ENCODE results near the gene PPP2R1A.

PPP2R1A gene

GRCh38 chr19:52231154-52231910 is 41.5 kb downstream of the PPP2R1A start:
- TF ChIP-seq CTCF (IDR thresholded peaks at IDR 0.05; ENCODE audit: low read depth, low read length) (no peak), EZH2phosphoT487 (IDR thresholded peaks at IDR 0.05; ENCODE audit: low read depth) (no peak)

GRCh38 chr19:52234406-52234805 is 44.6 kb downstream of the PPP2R1A start:
- Histone ChIP-seq H3K79me2 (ENCODE audit: low read length) (no peaks in the 10 kb centered on the region), H2AFZ (ENCODE audit: low read depth, low read length) (no peak overlapping the region), H3K4me2 (ENCODE audit: low read length) (no peak overlapping the region), H3K27me3 (ENCODE audit: low read depth, low read length) (no peaks in the 10 kb centered on the region), H3K36me3 (replicated peaks; ENCODE audit: low read depth, low read length) (peaks cover 13% of the 10 kb centered on the region), H3K4me1 (ENCODE audit: low read length) (no peaks in the 10 kb centered on the region), H3K27ac (ENCODE audit: low read length) (no peak overlapping the region), H3K9me3 (ENCODE audit: insufficient read depth, low read length) (no peaks in the 10 kb centered on the region), H3K9ac (ENCODE audit: low read length) (no peak overlapping the region), H3K4me3 (ENCODE audit: low read length) (no peak overlapping the region), H4K20me1 (ENCODE audit: insufficient read depth, low read length) (no peaks in the 10 kb centered on the region)
- TF ChIP-seq EZH2phosphoT487 (IDR thresholded peaks at IDR 0.05; ENCODE audit: low read depth) (no peak), CTCF (IDR thresholded peaks at IDR 0.05; ENCODE audit: low read depth, low read length) (no peak)

More at GRCh38 chr19:52231154-52231910, 41.5 kb downstream of the PPP2R1A start:
- no peaks in the 10 kb centered on the region for H3K4me1 ChIP-seq (ENCODE audit: low read length)
- no peak overlapping the region for H3K4me2 ChIP-seq (ENCODE audit: low read length)
- H3K36me3 ChIP-seq (replicated peaks; ENCODE audit: low read depth, low read length), result peaks cover 39% of the 10 kb centered on the region
- no peak overlapping the region for H2AFZ ChIP-seq (ENCODE audit: low read depth, low read length)
- no peaks in the 10 kb centered on the region for H3K27me3 ChIP-seq (ENCODE audit: low read depth, low read length)
- no peaks in the 10 kb centered on the region for H3K9me3 ChIP-seq (ENCODE audit: insufficient read depth, low read length)
- no peak overlapping the region for H3K27ac ChIP-seq (ENCODE audit: low read length)
- H4K20me1 ChIP-seq (ENCODE audit: insufficient read depth, low read length), result no peaks in the 10 kb centered on the region
- no peak overlapping the region for H3K9ac ChIP-seq (ENCODE audit: low read length)
- H3K4me3 ChIP-seq (ENCODE audit: low read length), result no peak overlapping the region
- H3K79me2 ChIP-seq (ENCODE audit: low read length), result no peaks in the 10 kb centered on the region

- H3K79me2 ChIP-seq (ENCODE audit: low read length), result no peaks in the 10 kb centered on the region
These were observed 47.3 kb downstream of the PPP2R1A start for GRCh38 chr19:52237197-52237596.

More at GRCh38 chr19:52237197-52237596, 47.3 kb downstream of the PPP2R1A start:
- no peak overlapping the region for H3K9ac ChIP-seq (ENCODE audit: low read length)
- H3K4me2 ChIP-seq (ENCODE audit: low read length), result no peak overlapping the region
- H3K27me3 ChIP-seq (ENCODE audit: low read depth, low read length), result no peaks in the 10 kb centered on the region
- H3K27ac ChIP-seq (ENCODE audit: low read length), result no peak overlapping the region
- H2AFZ ChIP-seq (ENCODE audit: low read depth, low read length), result no peak overlapping the region
- no peaks in the 10 kb centered on the region for H3K9me3 ChIP-seq (ENCODE audit: insufficient read depth, low read length)
- TF ChIP-seq CTCF (IDR thresholded peaks at IDR 0.05; ENCODE audit: low read depth, low read length) (no peak), EZH2phosphoT487 (IDR thresholded peaks at IDR 0.05; ENCODE audit: low read depth) (no peak)
- no peaks in the 10 kb centered on the region for H3K4me1 ChIP-seq (ENCODE audit: low read length)
- H4K20me1 ChIP-seq (ENCODE audit: insufficient read depth, low read length), result no peaks in the 10 kb centered on the region
- H3K4me3 ChIP-seq (ENCODE audit: low read length), result no peak overlapping the region
- no peaks in the 10 kb centered on the region for H3K36me3 ChIP-seq (replicated peaks; ENCODE audit: low read depth, low read length)

Measured in OCI-LY3 (cell line).